ENCODE measurements around the gene CTBS.

CTBS gene

DNA sequence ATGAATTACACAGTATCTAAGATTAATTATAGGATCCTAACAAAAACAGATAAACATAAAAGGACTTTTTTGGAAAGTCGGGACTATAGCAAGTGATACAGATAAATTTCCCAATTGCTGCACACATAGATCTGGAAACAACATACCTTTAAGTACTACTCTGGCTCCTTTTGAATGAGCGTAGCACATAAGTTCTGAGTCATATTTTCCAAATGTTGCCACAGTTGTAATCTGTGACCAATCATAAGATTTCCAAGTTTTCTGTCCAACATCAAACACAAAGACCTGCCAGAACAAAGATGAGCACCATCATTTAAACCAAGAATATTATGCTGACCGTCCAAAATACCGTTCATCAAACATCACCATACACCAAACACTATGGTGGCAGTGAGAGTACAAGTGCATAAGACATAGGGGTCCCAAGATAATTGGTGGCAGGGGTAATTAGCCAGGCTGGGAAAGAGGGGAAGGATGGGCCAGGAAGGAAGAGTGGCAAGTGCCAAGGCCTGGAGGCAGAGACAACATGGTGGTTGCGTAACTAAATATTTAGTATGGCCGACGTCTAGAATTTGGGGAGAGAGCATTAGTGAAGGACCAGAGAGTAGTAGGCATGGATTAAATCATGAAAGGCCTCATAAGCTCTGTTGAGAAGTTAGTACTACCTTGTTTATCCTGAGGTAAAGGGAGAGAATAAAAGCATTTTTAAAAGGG is 3.6 kb downstream of the CTBS start:
- TF ChIP-seq POLR2A (IDR thresholded peaks at IDR 0.05; ENCODE audit: extremely low read depth, insufficient read length) = no peak
- TF ChIP-seq, protein P1, sequence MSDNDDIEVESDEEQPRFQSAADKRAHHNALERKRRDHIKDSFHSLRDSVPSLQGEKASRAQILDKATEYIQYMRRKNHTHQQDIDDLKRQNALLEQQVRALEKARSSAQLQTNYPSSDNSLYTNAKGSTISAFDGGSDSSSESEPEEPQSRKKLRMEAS (IDR thresholded peaks at IDR 0.05; ENCODE audit: low read depth, low read length) = no peak
- TF ChIP-seq MYC (IDR thresholded peaks at IDR 0.05; ENCODE audit: low read depth, low read length) = no peak
- TF ChIP-seq, protein P2, sequence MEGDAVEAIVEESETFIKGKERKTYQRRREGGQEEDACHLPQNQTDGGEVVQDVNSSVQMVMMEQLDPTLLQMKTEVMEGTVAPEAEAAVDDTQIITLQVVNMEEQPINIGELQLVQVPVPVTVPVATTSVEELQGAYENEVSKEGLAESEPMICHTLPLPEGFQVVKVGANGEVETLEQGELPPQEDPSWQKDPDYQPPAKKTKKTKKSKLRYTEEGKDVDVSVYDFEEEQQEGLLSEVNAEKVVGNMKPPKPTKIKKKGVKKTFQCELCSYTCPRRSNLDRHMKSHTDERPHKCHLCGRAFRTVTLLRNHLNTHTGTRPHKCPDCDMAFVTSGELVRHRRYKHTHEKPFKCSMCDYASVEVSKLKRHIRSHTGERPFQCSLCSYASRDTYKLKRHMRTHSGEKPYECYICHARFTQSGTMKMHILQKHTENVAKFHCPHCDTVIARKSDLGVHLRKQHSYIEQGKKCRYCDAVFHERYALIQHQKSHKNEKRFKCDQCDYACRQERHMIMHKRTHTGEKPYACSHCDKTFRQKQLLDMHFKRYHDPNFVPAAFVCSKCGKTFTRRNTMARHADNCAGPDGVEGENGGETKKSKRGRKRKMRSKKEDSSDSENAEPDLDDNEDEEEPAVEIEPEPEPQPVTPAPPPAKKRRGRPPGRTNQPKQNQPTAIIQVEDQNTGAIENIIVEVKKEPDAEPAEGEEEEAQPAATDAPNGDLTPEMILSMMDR (IDR thresholded peaks at IDR 0.05; ENCODE audit: low read depth, low read length) = no peak
- no peak for DNase-seq (ENCODE audit: low read depth)
- no peak overlapping the region for H3K4me3 ChIP-seq (ENCODE audit: low read depth, low read length)

DNA sequence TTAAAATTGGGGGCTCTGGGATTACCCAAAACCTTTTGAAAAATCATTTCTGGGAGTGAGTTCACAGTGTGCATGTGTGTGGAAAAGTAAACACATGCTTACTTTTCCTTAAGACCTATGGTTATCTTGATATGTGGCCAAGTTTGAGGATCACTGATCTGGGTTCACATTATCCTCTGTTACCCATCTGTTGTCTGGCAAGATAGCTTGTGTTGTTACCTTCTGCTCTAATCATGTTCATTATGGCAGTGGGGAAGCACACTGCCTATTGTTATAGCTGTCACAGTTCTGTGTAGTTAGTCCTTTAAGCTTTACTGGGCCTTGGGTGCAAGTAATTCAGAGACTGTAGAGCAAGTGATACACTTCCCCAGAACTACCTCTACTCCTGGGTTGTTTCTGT is 5.0 kb downstream of the CTBS start:
- H3K4me3 ChIP-seq (ENCODE audit: low read depth, low read length) = no peak overlapping the region
- TF ChIP-seq POLR2A (IDR thresholded peaks at IDR 0.05; ENCODE audit: extremely low read depth, insufficient read length) (no peak), MYC (IDR thresholded peaks at IDR 0.05; ENCODE audit: low read depth, low read length) (no peak)
- TF ChIP-seq, protein P1 (IDR thresholded peaks at IDR 0.05; ENCODE audit: low read depth, low read length) = no peak
- TF ChIP-seq, protein P2 (IDR thresholded peaks at IDR 0.05; ENCODE audit: low read depth, low read length) = no peak
- DNase-seq (ENCODE audit: low read depth) = no peak

DNA sequence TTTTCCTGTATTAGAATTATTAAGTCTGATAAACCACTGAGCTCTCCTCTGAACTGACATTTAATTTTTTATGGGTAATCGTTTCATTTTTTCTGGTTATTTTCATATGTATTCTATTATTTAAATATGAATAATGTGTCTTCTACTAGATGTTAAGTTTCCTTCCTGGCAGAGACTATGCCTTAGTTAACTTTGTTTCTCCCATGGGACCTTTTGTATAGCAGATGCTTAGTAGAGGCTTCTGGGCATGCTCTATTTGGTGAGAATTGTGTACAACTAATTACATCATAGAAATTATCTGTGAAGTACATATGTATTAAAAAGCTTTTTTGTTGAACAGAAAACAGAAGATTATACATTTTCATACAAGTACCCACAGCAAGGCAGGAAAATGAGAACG is 23.4 kb downstream of the CTBS start:
- DNase-seq (ENCODE audit: low read depth) = no peak
- no peak for TF ChIP-seq POLR2A (IDR thresholded peaks at IDR 0.05; ENCODE audit: extremely low read depth, insufficient read length)
- TF ChIP-seq, protein P2 (IDR thresholded peaks at IDR 0.05; ENCODE audit: low read depth, low read length) = no peak
- TF ChIP-seq, protein P1 (IDR thresholded peaks at IDR 0.05; ENCODE audit: low read depth, low read length) = no peak
- no peak for TF ChIP-seq MYC (IDR thresholded peaks at IDR 0.05; ENCODE audit: low read depth, low read length)
- H3K4me3 ChIP-seq (ENCODE audit: low read depth, low read length) = no peak overlapping the region

DNA sequence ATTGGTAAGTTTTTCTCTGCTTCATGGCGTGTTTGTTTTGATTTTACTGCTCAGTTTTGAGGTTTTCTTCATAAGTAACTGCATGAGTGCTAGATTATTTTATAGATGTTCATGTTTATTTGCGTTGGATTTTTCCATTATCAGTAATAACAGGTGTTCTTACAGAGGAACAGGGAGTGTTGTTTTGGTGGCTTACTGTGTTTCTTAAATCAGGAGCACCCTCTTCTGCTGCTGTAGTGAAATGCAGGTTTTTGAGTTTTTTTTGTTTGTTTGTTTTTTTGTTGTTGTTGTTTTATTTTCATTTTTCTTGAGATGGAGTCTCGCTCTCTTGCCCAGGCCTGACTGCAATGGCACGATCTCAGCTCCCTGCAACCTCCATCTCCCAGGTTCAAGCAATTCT is 32.6 kb downstream of the CTBS start:
- TF ChIP-seq POLR2A (IDR thresholded peaks at IDR 0.05; ENCODE audit: extremely low read depth, insufficient read length) (no peak), MYC (IDR thresholded peaks at IDR 0.05; ENCODE audit: low read depth, low read length) (no peak)
- TF ChIP-seq, protein P1 (IDR thresholded peaks at IDR 0.05; ENCODE audit: low read depth, low read length) = no peak
- TF ChIP-seq, protein P2 (IDR thresholded peaks at IDR 0.05; ENCODE audit: low read depth, low read length) = no peak
- H3K4me3 ChIP-seq (ENCODE audit: low read depth, low read length) = no peak overlapping the region
- DNase-seq (ENCODE audit: low read depth) = peak; percentile 7

DNA sequence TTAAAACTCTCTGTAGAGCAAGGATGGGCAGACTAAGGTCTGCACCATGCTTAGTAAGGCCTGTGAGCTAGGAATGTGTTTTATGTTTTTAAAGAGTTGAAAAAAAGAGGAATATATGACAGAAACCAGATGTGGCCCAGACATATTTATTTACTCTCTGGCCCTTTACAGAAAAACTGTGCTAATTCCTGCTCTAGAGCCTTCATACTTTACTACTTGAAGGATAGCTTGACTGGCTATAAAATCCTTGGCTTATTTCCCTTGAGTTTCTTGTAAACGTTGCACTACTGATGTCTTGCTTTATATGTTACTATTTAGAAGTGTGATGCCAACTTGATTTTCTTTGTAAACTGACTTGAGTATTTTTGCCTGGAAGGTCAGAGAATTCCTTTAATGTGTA is 33.5 kb downstream of the CTBS start:
- TF ChIP-seq MYC (IDR thresholded peaks at IDR 0.05; ENCODE audit: low read depth, low read length) = no peak
- TF ChIP-seq, protein P1 (IDR thresholded peaks at IDR 0.05; ENCODE audit: low read depth, low read length) = no peak
- TF ChIP-seq, protein P2 (IDR thresholded peaks at IDR 0.05; ENCODE audit: low read depth, low read length) = no peak
- no peak for TF ChIP-seq POLR2A (IDR thresholded peaks at IDR 0.05; ENCODE audit: extremely low read depth, insufficient read length)
- no peak overlapping the region for H3K4me3 ChIP-seq (ENCODE audit: low read depth, low read length)
- DNase-seq (ENCODE audit: low read depth) = no peak

All from NB4 (cell line).